WTC11 (cell line): ENCODE results near the gene ZNF628.

Source experiments
- CREB1 ChIP-seq: sonication (generic); formaldehyde crosslinking; IDR thresholded peaks from 2 replicates; pipeline ENCODE4 v1.8.0; 2023; ENCODE audit warnings: mild to moderate bottlenecking, missing genetic modification reagents
- CTCF ChIP-seq: fragments of 200-600 bp; IDR thresholded peaks from 2 replicates; pipeline ENCODE4 v1.8.0; 2022; ENCODE audit warnings: antibody characterized with exemption
- HMGXB4 ChIP-seq: sonication (generic); formaldehyde crosslinking; IDR thresholded peaks from 2 replicates; pipeline ENCODE4 v1.8.1; 2023; ENCODE audit warnings: mild to moderate bottlenecking, moderate library complexity, missing genetic modification reagents
- MXD4 ChIP-seq: fragments of 250-450 bp; sonication (Bioruptor Pico); IDR thresholded peaks from 2 replicates; pipeline ENCODE4 v1.8.0; 2021; ENCODE audit warnings: mild to moderate bottlenecking, moderate library complexity, borderline replicate concordance
- NR1H2 ChIP-seq: sonication (generic); formaldehyde crosslinking; IDR thresholded peaks from 2 replicates; pipeline ENCODE4 v1.9.0; 2021; ENCODE audit warnings: mild to moderate bottlenecking, moderate library complexity, missing genetic modification reagents
- SMAD3 ChIP-seq: sonication (generic); formaldehyde crosslinking; IDR thresholded peaks from 2 replicates; pipeline ENCODE4 v1.8.0; 2022; ENCODE audit warnings: missing genetic modification reagents, mild to moderate bottlenecking, borderline replicate concordance
- ZNF138 ChIP-seq: sonication (generic); formaldehyde crosslinking; conservative IDR thresholded peaks from 2 replicates; pipeline ENCODE4 v1.8.1; 2022; ENCODE audit warnings: mild to moderate bottlenecking, moderate library complexity, missing genetic modification reagents
- ZNF232 ChIP-seq: sonication (generic); formaldehyde crosslinking; IDR thresholded peaks from 2 replicates; pipeline ENCODE4 v1.8.0; 2022; ENCODE audit warnings: mild to moderate bottlenecking, missing genetic modification reagents
- ZNF317 ChIP-seq: sonication (generic); formaldehyde crosslinking; IDR thresholded peaks from 2 replicates; pipeline ENCODE4 v1.8.1; 2023; ENCODE audit warnings: low read depth, mild to moderate bottlenecking, moderate library complexity, missing genetic modification reagents, borderline replicate concordance

GRCh38 chr19:55451965-55452748 lies 24.3 kb upstream of the ZNF628 start:
- TF ChIP-seq CTCF (no peak), SMAD3 (no peak), CREB1 (CRISPR knock-in tag) (no peak), ZNF232 (no peak), HMGXB4 (CRISPR knock-in tag) (no peak), MXD4 (CRISPR knock-in tag) (no peak), NR1H2 (CRISPR knock-in tag) (no peak), ZNF138 (no peak), ZNF317 (CRISPR knock-in tag) (no peak)
